ENCODE measurements around the gene GNG14. TPM values are rescaled to one million over a fixed set of nuclear protein-coding genes. Genes with fewer than 3 reads are reported as not detected.

GNG14 gene
- total RNA-seq, 1 experiment from 2014 or later = not detected

DNA sequence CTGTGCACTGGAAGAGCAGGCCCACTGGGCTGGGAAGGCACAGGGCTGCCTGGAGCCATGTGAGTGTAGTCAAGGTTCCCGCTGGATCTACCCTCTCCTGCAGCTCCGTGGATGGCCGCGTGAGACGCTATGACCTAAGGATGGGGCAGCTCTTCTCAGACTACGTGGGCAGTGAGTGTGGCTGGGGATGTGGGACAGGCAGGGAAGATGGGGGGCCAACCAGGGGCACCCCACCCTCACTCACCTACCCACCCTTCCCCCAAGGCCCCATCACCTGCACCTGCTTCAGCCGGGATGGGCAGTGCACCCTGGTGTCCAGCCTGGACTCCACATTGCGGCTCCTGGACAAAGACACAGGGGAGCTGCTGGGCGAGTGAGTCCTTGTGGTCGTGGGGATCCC, 15.1 kb upstream of the GNG14 start:
- Mint-ChIP-seq H3K36me3 (ENCODE audit: insufficient read depth in 1 of 3, low read depth in 3 of 3) (peaks cover 26 to 63% (median 56%) of the 10 kb centered on the region in 3 experiments), H3K27me3 (ENCODE audit: low read depth) (peaks cover 2% of the 10 kb centered on the region), H3K27ac (no peak overlapping the region), H3K4me3 (no peak overlapping the region; a peak in 1 of 5 replicates), H3K9me3 (no peaks in the 10 kb centered on the region; a peak in 1 of 5 replicates), H3K4me1 (peaks cover 15 to 31% of the 10 kb centered on the region in 2 experiments)
- DNase-seq = no peak
- no peaks in the 10 kb centered on the region for H3K27me3 ChIP-seq (ENCODE audit: insufficient read depth, low read length)
- H3K23ac ChIP-seq (ENCODE audit: insufficient read length, low read depth, low read length) = no peak overlapping the region
- no peak overlapping the region for H2BK20ac ChIP-seq (ENCODE audit: low read depth, low read length, poor library complexity, severe bottlenecking)
- H4K91ac ChIP-seq (ENCODE audit: insufficient read length, low read depth, low read length) = no peak overlapping the region
- H3K56ac ChIP-seq (ENCODE audit: insufficient read length, low read depth, low read length) = no peak overlapping the region
- no peak overlapping the region for H3K4me2 ChIP-seq (ENCODE audit: insufficient read depth, insufficient read length, low read length)
- no peak overlapping the region for H4K5ac ChIP-seq (ENCODE audit: insufficient read length, low read depth, low read length)
- H2AK5ac ChIP-seq (ENCODE audit: insufficient read length, low read length) = no peak overlapping the region
- no peaks in the 10 kb centered on the region for H3K79me1 ChIP-seq (ENCODE audit: insufficient read depth, low read depth, low read length, poor library complexity, severe bottlenecking)
- no peak overlapping the region for H2BK120ac ChIP-seq (ENCODE audit: low read depth, low read length, poor library complexity, severe bottlenecking)
- no peak overlapping the region for H4K8ac ChIP-seq (replicated peaks; ENCODE audit: insufficient read length, low read depth, low read length)
- H3K14ac ChIP-seq (ENCODE audit: insufficient read depth, low read length) = no peak overlapping the region
- no peak overlapping the region for H3T11ph ChIP-seq (ENCODE audit: low read length)
- H2BK5ac ChIP-seq (ENCODE audit: insufficient read length, low read length) = no peak overlapping the region
- H3K79me2 ChIP-seq (ENCODE audit: insufficient read depth, low read length) = no peaks in the 10 kb centered on the region
- H3K4me1 ChIP-seq (ENCODE audit: insufficient read depth, low read length) = no peaks in the 10 kb centered on the region
- no peak for TF ChIP-seq CTCF (conservative IDR thresholded peaks at IDR 0.05)
- no CpG with 5 or more reads among the region's 10 CpGs for WGBS (ENCODE audit: extremely low coverage, insufficient read length, low lambda C conversion rate)
- no peak overlapping the region for H3K27ac ChIP-seq (ENCODE audit: insufficient read length, low read depth, low read length)
- no peak overlapping the region for H3K18ac ChIP-seq (ENCODE audit: insufficient read length, low read depth, low read length)
- H4K20me1 ChIP-seq (ENCODE audit: control insufficient read depth, insufficient read depth, insufficient read length) = no peaks in the 10 kb centered on the region
- no peak overlapping the region for H3K9ac ChIP-seq (ENCODE audit: extremely low read depth, insufficient read length, low read length)
- peaks cover 15% of the 10 kb centered on the region for H3K23me2 ChIP-seq (ENCODE audit: insufficient read length, low read depth, low read length, poor library complexity, severe bottlenecking)
- H3K9me3 ChIP-seq (ENCODE audit: control insufficient read depth, low read depth, low read length) = no peaks in the 10 kb centered on the region
- H2BK12ac ChIP-seq (ENCODE audit: insufficient read length, low read depth, low read length) = no peak overlapping the region
- no peak overlapping the region for H2AFZ ChIP-seq (ENCODE audit: low read length)
- H2BK15ac ChIP-seq (ENCODE audit: low read depth, low read length) = no peak overlapping the region
- no peak overlapping the region for H3K4ac ChIP-seq (ENCODE audit: low read depth, low read length)
